Right lobe of liver (tissue), 6 donors: ENCODE results near the gene PHYKPL. TPM values are rescaled to one million over a fixed set of nuclear protein-coding genes. Genes with fewer than 3 reads are reported as not detected.

ENCODE experiments used
- ATAC-seq, 4 donors: fragments of 200-7000 bp; cut with Tn5 transposase; one replicate each; pipeline ENCODE4 v1.9.1; 2020; ENCODE audit warnings: mild to moderate bottlenecking in 4 of 4, moderate library complexity in 4 of 4
- DNase-seq, 3 donors: peaks; one replicate each; pipeline ENCODE4 v3.0.0-alpha.2; 2020
- H3K27ac ChIP-seq, 3 donors: fragments of 200-600 bp; one replicate each; pipeline ENCODE4 v1.8.0; 2022
- H3K27me3 ChIP-seq, 2 donors: fragments of 200-600 bp; one replicate each; pipeline ENCODE4 v1.8.0; 2022
- H3K36me3 ChIP-seq, 4 donors: fragments of 200-600 bp; sonication (generic) in 1 of 4; one replicate each; pipeline versions ENCODE4 v1.5.1 to v1.8.0; 2017 to 2022; ENCODE audit warnings: control low read depth in 1 of 4
- H3K4me1 ChIP-seq, 4 donors: fragments of 200-600 bp; sonication (generic) in 1 of 4; one replicate each; pipeline versions ENCODE4 v1.5.1 to v1.8.0; 2017 to 2022; ENCODE audit warnings: control low read depth in 1 of 4
- H3K4me3 ChIP-seq, 3 donors: fragments of 200-600 bp; one replicate each; pipeline ENCODE4 v1.8.0; 2022
- H3K9me3 ChIP-seq, 4 donors: fragments of 200-600 bp; sonication (generic) in 1 of 4; one replicate each; pipeline versions ENCODE4 v1.5.1 to v1.8.0; 2017 to 2022; ENCODE audit warnings: control low read depth in 1 of 4
- CTCF ChIP-seq, 4 donors: fragments of 200-600 bp in 3 of 4; fragments of 450-650 bp in 1 of 4; IDR thresholded peaks; one replicate each; pipeline versions ENCODE4 v1.5.1 to v1.8.0; 2016 to 2022; ENCODE audit warnings: antibody characterized with exemption in 4 of 4, mild to moderate bottlenecking in 2 of 4
- POLR2A ChIP-seq: fragments of 450-650 bp; IDR thresholded peaks from one replicate; pipeline ENCODE4 v1.6.1; 2017; ENCODE audit warnings: antibody characterized with exemption, mild to moderate bottlenecking
- WGBS: methylation state at CpG from one replicate; pipeline ENCODE4 v1.1.6; 2018; ENCODE audit warnings: low coverage, low lambda C conversion rate; ENCODE audit not compliant: insufficient coverage; ENCODE audit errors: missing lambda C conversion rate; 5-methylcytosine and 5-hydroxymethylcytosine counted together
- intact Hi-C, 2 donors: fragments of 100-400 bp; cut with DNase I; formaldehyde crosslinking; loops; one replicate each; pipeline versions ENCODE4 v1.11.2 to v1.14.1; 2022
- total RNA-seq, 6 experiments: library from RNA; depleted of rRNA in 2 of 6; stranded (reverse); fragments of >200 nt in 2 of 6; fragmentation: NEBNext Ultra II Directional in 3 of 6; extraction: Animal tissue kit (Norgen Biotek cat#: 25700) in 3 of 6; gene quantifications; one replicate each; pipeline versions ENCODE4 v1.1.0 to v1.2.4, GENCODE V29; 2016 to 2023
- donor health status: DM: no; HTN: yes; CAD: no.
- donor health status: DM: no; HTN: no; CAD: no.
- donor health status: DM: no; HTN: no; CAD: no.
- donor health status: DM: no; HTN: yes; CAD: no.
- donor health status: DM: no; HTN: yes; CAD: no.

PHYKPL gene
- total RNA-seq, 6 experiments from 2014 or later = 64.3 to 133 (median 85.8) TPM

GRCh38 chr5:178272591-178272990 lies 40.0 kb upstream of the PHYKPL start:
- Histone ChIP-seq H3K36me3 (no peaks in the 10 kb centered on the region), H3K27me3 (no peaks in the 10 kb centered on the region), H3K4me3 (no peak overlapping the region), H3K4me1 (no peaks in the 10 kb centered on the region), H3K27ac (no peak overlapping the region), H3K9me3 (no peaks in the 10 kb centered on the region)
- 59% methylated on average over 2 of the region's 9 CpGs for WGBS
- DNase-seq = no peak
- intact Hi-C loops = loop anchor here in 1 of 2 donors (10.0 kb wide), 1 partner anchor 272 kb away; no protein-coding TSS in a partner anchor
- TF ChIP-seq CTCF (IDR thresholded peaks at IDR 0.05) = no peak
- ATAC-seq = no peak

GRCh38 chr5:178271726-178272479 lies 39.3 kb upstream of the PHYKPL start:
- TF ChIP-seq POLR2A (no peak), CTCF (IDR thresholded peaks at IDR 0.05) (no peak)
- no peak overlapping the region for H3K4me3 ChIP-seq
- H3K27ac ChIP-seq = no peak overlapping the region
- WGBS = 82% methylated on average over 6 of the region's 24 CpGs
- H3K27me3 ChIP-seq = no peaks in the 10 kb centered on the region
- H3K4me1 ChIP-seq = no peaks in the 10 kb centered on the region
- ATAC-seq (no peak), DNase-seq (no peak)
- no peaks in the 10 kb centered on the region for H3K9me3 ChIP-seq
- intact Hi-C loops = loop anchor here in 1 of 2 donors (10.0 kb wide), 1 partner anchor 273 kb away; no protein-coding TSS in a partner anchor
- H3K36me3 ChIP-seq = no peaks in the 10 kb centered on the region

GRCh38 chr5:178271231-178271630 lies 38.6 kb upstream of the PHYKPL start:
- no peaks in the 10 kb centered on the region for H3K36me3 ChIP-seq
- H3K27me3 ChIP-seq = no peaks in the 10 kb centered on the region
- 75% methylated on average over 2 of the region's 4 CpGs for WGBS
- H3K4me1 ChIP-seq = no peaks in the 10 kb centered on the region
- DNase-seq = no peak
- no peaks in the 10 kb centered on the region for H3K9me3 ChIP-seq
- no peak overlapping the region for H3K4me3 ChIP-seq
- intact Hi-C loops = loop anchor here in 1 of 2 donors (10.0 kb wide), 1 partner anchor 274 kb away; no protein-coding TSS in a partner anchor
- no peak for ATAC-seq
- no peak overlapping the region for H3K27ac ChIP-seq
- no peak for TF ChIP-seq POLR2A
- no peak for TF ChIP-seq CTCF (IDR thresholded peaks at IDR 0.05)

GRCh38 chr5:178269499-178269898 lies 36.9 kb upstream of the PHYKPL start:
- Histone ChIP-seq H3K27me3 (no peaks in the 10 kb centered on the region), H3K36me3 (no peaks in the 10 kb centered on the region), H3K4me3 (no peak overlapping the region), H3K27ac (no peak overlapping the region), H3K4me1 (no peaks in the 10 kb centered on the region), H3K9me3 (no peaks in the 10 kb centered on the region)
- ATAC-seq (no peak), DNase-seq (no peak)
- intact Hi-C loops = no loop called here
- WGBS = 73% methylated on average over 1 of the region's 1 CpG
- no peak for TF ChIP-seq POLR2A
- TF ChIP-seq CTCF (IDR thresholded peaks at IDR 0.05) = no peak
